ENCODE results near the gene RADIL. TPM values are rescaled to one million over a fixed set of nuclear protein-coding genes. Genes with fewer than 3 reads are reported as not detected.

RADIL gene
- total and polyA plus RNA-seq, 11 donors, result 1.1 to 9.0 (median 3.4) TPM

- H3K4me3 ChIP-seq, result no peak overlapping the region
- H3K27me3 ChIP-seq, result no peaks in the 10 kb centered on the region
- TF ChIP-seq CTCF (IDR thresholded peaks at IDR 0.05) (no peak), POLR2A (IDR thresholded peaks at IDR 0.05) (no peak)
- H3K27ac ChIP-seq, result no peak overlapping the region
- WGBS, 4 donors, result 95 to 97% (median 96%) methylated on average over 24 to 60 of the region's 60 CpGs
- DNase-seq (no peak), ATAC-seq (no peak)
- H3K4me1 ChIP-seq, result peaks cover 0 to 20% (median 1%) of the 10 kb centered on the region in 12 donors
- intact Hi-C loops (cut with DNase I), result loop anchor here in 6 of 10 donors (5.0 to 10.0 kb wide), 4 partner anchors 38 to 250 kb away; partner anchors contain the start of gene RADIL (in 4 of the 6)
- no peaks in the 10 kb centered on the region for H3K9me3 ChIP-seq
- H3K36me3 ChIP-seq, result peaks cover 0 to 23% (median 0%) of the 10 kb centered on the region in 9 donors
Observed at GRCh38 chr7:4834601-4835397, 48.7 kb downstream of the RADIL start.

- H3K9me3 ChIP-seq, result no peaks in the 10 kb centered on the region
- intact Hi-C loops (cut with DNase I), result loop anchor here in 5 of 10 donors (5.0 to 10.0 kb wide), 3 partner anchors 48 to 251 kb away; partner anchors contain the start of gene RADIL (in 4 of the 5)
- DNase-seq (no peak), ATAC-seq (no peak)
- 84 to 95% (median 87%) methylated on average over 25 to 36 of the region's 36 CpGs for WGBS, 4 donors
- no peaks in the 10 kb centered on the region for H3K27me3 ChIP-seq
- H3K36me3 ChIP-seq, result peaks cover 0 to 23% (median 0%) of the 10 kb centered on the region in 9 donors
- H3K4me1 ChIP-seq, result peaks cover 0 to 23% (median 2%) of the 10 kb centered on the region in 12 donors
- TF ChIP-seq CTCF (IDR thresholded peaks at IDR 0.05) (no peak), POLR2A (IDR thresholded peaks at IDR 0.05) (no peak)
- H3K4me3 ChIP-seq, result no peak overlapping the region
- no peak overlapping the region for H3K27ac ChIP-seq
Observed at GRCh38 chr7:4833691-4834600, 49.6 kb downstream of the RADIL start.

- TF ChIP-seq CTCF (IDR thresholded peaks at IDR 0.05) (no peak), POLR2A (IDR thresholded peaks at IDR 0.05) (no peak)
- DNase-seq (no peak), ATAC-seq (no peak)
- peaks cover 0 to 23% (median 0%) of the 10 kb centered on the region in 9 donors for H3K36me3 ChIP-seq
- no peak overlapping the region for H3K27ac ChIP-seq
- intact Hi-C loops (cut with DNase I), result loop anchor here in 5 of 10 donors (5.0 to 10.0 kb wide), 3 partner anchors 49 to 252 kb away; partner anchors contain the start of gene RADIL (in 4 of the 5)
- WGBS, 4 donors, result 83 to 89% (median 87%) methylated on average over 17 of the region's 17 CpGs
- H3K9me3 ChIP-seq, result no peaks in the 10 kb centered on the region
- H3K4me3 ChIP-seq, result no peak overlapping the region
- peaks cover 0 to 19% (median 0%) of the 10 kb centered on the region in 12 donors for H3K4me1 ChIP-seq
- no peaks in the 10 kb centered on the region for H3K27me3 ChIP-seq
Observed at GRCh38 chr7:4833176-4833575, 50.3 kb downstream of the RADIL start.

Data from heart left ventricle (tissue), 16 donors.